GM12878 (cell line): ENCODE results near the gene CRAMP1. TPM values are rescaled to one million over a fixed set of nuclear protein-coding genes. Genes with fewer than 3 reads are reported as not detected.

Source experiments
- ATAC-seq: fragments of 200-7000 bp; cut with Tn5 transposase; 3 replicates; pipeline ENCODE4 v1.9.1; 2020; ENCODE audit warnings: mild to moderate bottlenecking, moderate library complexity
- BruUV-seq: library from RNA; stranded (reverse); fragments of 400-500 nt; replicated peaks from 2 replicates; lab custom pipeline; 2021; lab: Mats Ljungman, UMichigan
- CTCF ChIA-PET: fragments of 300-600 bp; sonication (Branson Sonifier 250); formaldehyde crosslinking; extraction: SDS; loops from one replicate; lab custom pipeline; 2021; ENCODE audit warnings: inconsistent platforms; lab: Yijun Ruan, JAX
- POLR2A ChIA-PET: fragments of 350-600 bp; formaldehyde crosslinking; extraction: SDS; loops from one replicate; lab custom pipeline; 2021; ENCODE audit warnings: inconsistent platforms; lab: Charles Lee
- RAD21 ChIA-PET: fragments of 300-600 bp; sonication (Branson Sonifier 250); formaldehyde crosslinking; loops from one replicate; lab custom pipeline; 2023; ENCODE audit warnings: antibody characterized with exemption; ENCODE audit not compliant: unreplicated experiment; lab: Charles Lee
- SMC1A ChIA-PET: fragments of 300-600 bp; sonication (Branson Sonifier 250); formaldehyde crosslinking; loops from one replicate; lab custom pipeline; 2023; ENCODE audit not compliant: unreplicated experiment, uncharacterized antibody; lab: Charles Lee
- DNase-seq: peaks from one replicate; pipeline ENCODE4 v3.0.0-alpha.2; 2011; ENCODE audit warnings: low read depth, low spot score
- FAIRE-seq: peaks from 3 replicates; lab custom pipeline; 2011; peaks lifted over from hg19 to GRCh38; lab: Jason Lieb, UNC
- H2AFZ ChIP-seq: 2 replicates; pipeline ENCODE4 v1.6.0; 2011; ENCODE audit warnings: low read depth, low read length, control low read depth; ENCODE audit not compliant: control insufficient read depth
- H3K27ac ChIP-seq: 2 replicates; pipeline ENCODE4 v1.5.1; 2011; ENCODE audit warnings: control low read depth; ENCODE audit not compliant: control insufficient read depth, insufficient read depth
- H3K27me3 ChIP-seq, 2 experiments: replicated peaks in 1 of 2; 2 replicates each; pipeline versions ENCODE4 v1.6.0 to v1.6.1; 2011; ENCODE audit warnings: low read length in 1 of 2; ENCODE audit not compliant: control insufficient read depth in 2 of 2, insufficient read depth in 2 of 2
- H3K36me3 ChIP-seq, 2 experiments: 2 replicates each; pipeline ENCODE4 v1.5.1; 2011; ENCODE audit warnings: low read length in 1 of 2; ENCODE audit not compliant: control insufficient read depth in 2 of 2, insufficient read depth in 2 of 2
- H3K4me1 ChIP-seq: 2 replicates; pipeline ENCODE4 v1.6.1; 2011; ENCODE audit warnings: mild to moderate bottlenecking, low read length, moderate library complexity, mixed read lengths; ENCODE audit not compliant: control insufficient read depth, insufficient read depth
- H3K4me2 ChIP-seq: 2 replicates; pipeline ENCODE4 v1.6.0; 2011; ENCODE audit warnings: control low read depth; ENCODE audit not compliant: control insufficient read depth, insufficient read depth
- H3K4me3 ChIP-seq: fragments of 200-600 bp; sonication (generic); 2 replicates; pipeline ENCODE4 v1.5.1; 2016
- H3K79me2 ChIP-seq: 2 replicates; pipeline ENCODE4 v1.6.0; 2011; ENCODE audit warnings: low read length; ENCODE audit not compliant: control insufficient read depth, insufficient read depth
- H3K9ac ChIP-seq: 2 replicates; pipeline ENCODE4 v1.8.0; 2011; ENCODE audit warnings: low read length, control low read depth, mixed read lengths; ENCODE audit not compliant: control insufficient read depth, insufficient read depth
- H3K9me3 ChIP-seq: replicated peaks from 3 replicates; pipeline ENCODE4 v1.5.1; 2011; ENCODE audit warnings: mild to moderate bottlenecking, low read length; ENCODE audit not compliant: control insufficient read depth, insufficient read depth
- H4K20me1 ChIP-seq: 2 replicates; pipeline ENCODE4 v1.6.0; 2011; ENCODE audit not compliant: control insufficient read depth, insufficient read depth
- CEBPZ ChIP-seq: fragments of 150-350 bp; IDR thresholded peaks from 2 replicates; pipeline ENCODE4 v1.6.1; 2016; ENCODE audit warnings: low read depth, low read length
- CREM ChIP-seq: IDR thresholded peaks from 2 replicates; pipeline ENCODE4 v1.6.1; 2014; ENCODE audit warnings: antibody characterized with exemption, low read depth
- EED ChIP-seq: sonication (generic); IDR thresholded peaks from 2 replicates; pipeline ENCODE4 v1.6.1; 2016; ENCODE audit warnings: antibody characterized with exemption, low read depth
- EGR1 ChIP-seq, 2 experiments: IDR thresholded peaks; 1 replicate in 1 of 2; 2 replicates in 1 of 2; pipeline ENCODE4 v1.6.1; 2011 to 2012; ENCODE audit warnings: low read depth in 2 of 2, low read length in 2 of 2, borderline replicate concordance in 1 of 2, mild to moderate bottlenecking in 1 of 2, moderate library complexity in 1 of 2
- EP300 ChIP-seq, 2 experiments: fragments of 150-350 bp in 1 of 2; IDR thresholded peaks; 2 replicates each; pipeline ENCODE4 v1.6.1; 2011 to 2012; ENCODE audit warnings: low read depth in 2 of 2, low read length in 2 of 2, borderline replicate concordance in 1 of 2, improper control_type of control experiment in 1 of 2, inconsistent platforms in 1 of 2; ENCODE audit not compliant: control insufficient read depth in 1 of 2
- GATAD2B ChIP-seq: fragments of 450-650 bp; conservative IDR thresholded peaks from 2 replicates; pipeline ENCODE4 v1.6.1; 2017; ENCODE audit warnings: low read depth, mild to moderate bottlenecking, moderate library complexity
- HCFC1 ChIP-seq: fragments of 150-350 bp; IDR thresholded peaks from 2 replicates; pipeline ENCODE4 v1.6.1; 2014; ENCODE audit warnings: low read length
- HDGF ChIP-seq: fragments of 450-650 bp; IDR thresholded peaks from 2 replicates; pipeline ENCODE4 v1.6.1; 2016; ENCODE audit warnings: antibody characterized with exemption
- MTA2 ChIP-seq: fragments of 450-650 bp; IDR thresholded peaks from 2 replicates; pipeline ENCODE4 v1.6.1; 2016; ENCODE audit warnings: low read depth, mild to moderate bottlenecking, moderate library complexity
- NKRF ChIP-seq: fragments of 450-650 bp; conservative IDR thresholded peaks from 2 replicates; pipeline ENCODE4 v1.6.1; 2017; ENCODE audit warnings: mild to moderate bottlenecking, moderate library complexity
- POLR2A ChIP-seq: IDR thresholded peaks from 2 replicates; pipeline ENCODE4 v1.6.1; 2011; ENCODE audit warnings: low read depth, mild to moderate bottlenecking, low read length
- RBBP5 ChIP-seq: fragments of 200-600 bp; sonication (generic); conservative IDR thresholded peaks from 2 replicates; pipeline ENCODE4 v1.6.1; 2016
- RUNX3 ChIP-seq: IDR thresholded peaks from 2 replicates; pipeline ENCODE4 v1.6.1; 2012; ENCODE audit warnings: low read length, inconsistent platforms
- SIN3A ChIP-seq: IDR thresholded peaks from 2 replicates; pipeline ENCODE4 v1.6.1; 2012; ENCODE audit warnings: low read depth, low read length, improper control_type of control experiment
- SMARCA5 ChIP-seq: fragments of 450-650 bp; IDR thresholded peaks from 2 replicates; pipeline ENCODE4 v1.6.1; 2017; ENCODE audit warnings: mild to moderate bottlenecking
- TCF7 ChIP-seq: IDR thresholded peaks from 2 replicates; pipeline ENCODE4 v1.6.1; 2014; ENCODE audit warnings: antibody characterized with exemption, borderline replicate concordance
- USF2 ChIP-seq: IDR thresholded peaks from 2 replicates; pipeline ENCODE4 v1.6.1; 2011; ENCODE audit warnings: low read depth, low read length, improper control_type of control experiment, borderline replicate concordance
- ZBED1 ChIP-seq: IDR thresholded peaks from 2 replicates; pipeline ENCODE4 v1.6.1; 2016; ENCODE audit warnings: borderline replicate concordance
- WGBS: methylation state at CpG from one replicate; pipeline ENCODE4 v1.1.6; 2016; ENCODE audit warnings: low lambda C conversion rate; ENCODE audit not compliant: insufficient replicate concordance, insufficient coverage; ENCODE audit errors: missing lambda C conversion rate; 5-methylcytosine and 5-hydroxymethylcytosine counted together
- in situ Hi-C: fragments of 300-500 bp; cut with MboI; formaldehyde crosslinking; loops from 9 replicates; pipeline ENCODE4 v1.14.3; 2018; ENCODE audit warnings: mixed read lengths
- intact Hi-C: fragments of 100-400 bp; cut with micrococcal nuclease; formaldehyde crosslinking; loops from one replicate; pipeline ENCODE4 v1.14.2; 2022; ENCODE audit not compliant: unreplicated experiment
- polyA plus RNA-seq, 11 experiments: library from polyadenylated mRNA; depleted of rRNA in 4 of 11; unstranded in 6 of 11; stranded (reverse) in 5 of 11; fragments of >200 nt; fragmentation: Nextera tagmentation in 4 of 11; fragmentation: Illumina TruSeq in 1 of 11; extraction: Ambion mirVana in 4 of 11; extraction: Trizol in 1 of 11; gene quantifications; 1 replicate in 1 of 11; 2 replicates in 10 of 11; pipeline versions ENCODE4 v1.2.1 to v1.2.3, GENCODE V29; 2011 to 2016; ENCODE audit warnings: inconsistent platforms in 2 of 11, missing spikeins in 2 of 11, low read depth in 1 of 11
- total RNA-seq, 4 experiments: library from RNA; depleted of rRNA in 3 of 4; stranded (reverse); fragments of >200 nt in 3 of 4; fragmentation: Illumina TruSeq in 1 of 4; extraction: Trizol in 1 of 4; gene quantifications; 2 replicates each; pipeline versions ENCODE4 v1.2.1 to v1.2.3, GENCODE V29; 2013 to 2021

Gene CRAMP1
- total and polyA plus RNA-seq, 10 of the 15 experiments (the other 5 are each of a cell fraction or from before 2014, with no cell fraction given) = 0.37 to 9.8 (median 3.9) TPM

- Histone ChIP-seq H3K79me2 (peaks cover 38% of the 10 kb centered on the region), H3K4me1 (no peaks in the 10 kb centered on the region; the same call in 1 of the 2 replicates), H4K20me1 (no peaks in the 10 kb centered on the region), H3K27me3 (no peaks in the 10 kb centered on the region), H3K9ac (peak overlapping the region; percentile 90), H3K9me3 (no peaks in the 10 kb centered on the region), H3K36me3 (peaks cover 3 to 7% of the 10 kb centered on the region in 2 experiments; a peak in 3 of 4 replicates), H3K4me2 (peak overlapping the region; percentile 92), H3K4me3 (peak overlapping the region; percentile 75), H3K27ac (peak overlapping the region; percentile 76), H2AFZ (peak overlapping the region; percentile 30; the same call in 1 of the 2 replicates)
- peak; percentile 48 for ATAC-seq
- DNase-seq = no peak
- ChIA-PET POLR2A (interaction anchor here (0.7 to 2.0 kb wide), 7 partner anchors 27 to 476 kb away, joined by 3 to 15 read pairs (median 6); partner anchors contain the start of genes IFT140, MAPK8IP3, NUBP2 and SPSB3), CTCF (interaction anchor here (0.6 to 1.8 kb wide), 4 partner anchors 27 to 325 kb away, joined by 3 to 14 read pairs (median 4); partner anchors contain the start of genes MAPK8IP3, NUBP2 and SPSB3), SMC1A (no interaction called here), RAD21 (interaction anchor here (0.7 to 1.7 kb wide), 6 partner anchors 27 to 249 kb away, joined by 3 to 15 read pairs (median 4); partner anchors contain the start of genes EME2, MAPK8IP3, MRPS34 and NUBP2)
- WGBS = under 1% methylated on average over 45 of the region's 45 CpGs
- no peak for FAIRE-seq
- in situ Hi-C loops (no loop called here), intact Hi-C loops (loop anchor here (1.0 to 5.0 kb wide), 2 partner anchors 28 to 66 kb away; partner anchors contain the start of genes CRAMP1, IFT140 and MAPK8IP3)
- BruUV-seq = TSS peak; percentile 61
- TF ChIP-seq EED (0 out of 2 replicates have a peak, but pooled peaks have one; percentile 20), GATAD2B (0 out of 2 replicates have a peak, but pooled peaks have one; percentile 43), CREM (0 out of 2 replicates have a peak, but pooled peaks have one; percentile 12), RBBP5 (no peak), NKRF (peak; percentile 51; the same call in 1 of the 2 replicates), TCF7 (no peak), MTA2 (no peak), SIN3A (0 out of 2 replicates have a peak, but pooled peaks have one; percentile 36), SMARCA5 (0 out of 2 replicates have a peak, but pooled peaks have one; percentile 24), ZBED1 (no peak), USF2 (no peak), HDGF (peak; percentile 73), EGR1 (IDR thresholded peaks at IDR 0.05; ENCODE audit: borderline replicate concordance in 1 of 2, low read depth in 2 of 2, low read length in 2 of 2) (0 out of 3 replicates have a peak, but pooled peaks of 1 of the 2 experiments have one; percentile 1), CEBPZ (no peak), HCFC1 (no peak), EP300 (IDR thresholded peaks at IDR 0.05; ENCODE audit: borderline replicate concordance in 1 of 2, control insufficient read depth in 1 of 2, low read depth in 2 of 2, low read length in 2 of 2) (no peak), POLR2A (peak; percentile 46), RUNX3 (0 out of 2 replicates have a peak, but pooled peaks have one; percentile 32)
Measured at GRCh38 chr16:1678500-1679098, 66.4 kb downstream of the CRAMP1 start.
